OCI-M1 (cell line): ENCODE results near the gene DNAJC9.

Experiments used
- DNase-seq: peaks from one replicate; lab custom pipeline; 2025; lab: John Stamatoyannopoulos, UW

The DNAJC9 gene

DNA sequence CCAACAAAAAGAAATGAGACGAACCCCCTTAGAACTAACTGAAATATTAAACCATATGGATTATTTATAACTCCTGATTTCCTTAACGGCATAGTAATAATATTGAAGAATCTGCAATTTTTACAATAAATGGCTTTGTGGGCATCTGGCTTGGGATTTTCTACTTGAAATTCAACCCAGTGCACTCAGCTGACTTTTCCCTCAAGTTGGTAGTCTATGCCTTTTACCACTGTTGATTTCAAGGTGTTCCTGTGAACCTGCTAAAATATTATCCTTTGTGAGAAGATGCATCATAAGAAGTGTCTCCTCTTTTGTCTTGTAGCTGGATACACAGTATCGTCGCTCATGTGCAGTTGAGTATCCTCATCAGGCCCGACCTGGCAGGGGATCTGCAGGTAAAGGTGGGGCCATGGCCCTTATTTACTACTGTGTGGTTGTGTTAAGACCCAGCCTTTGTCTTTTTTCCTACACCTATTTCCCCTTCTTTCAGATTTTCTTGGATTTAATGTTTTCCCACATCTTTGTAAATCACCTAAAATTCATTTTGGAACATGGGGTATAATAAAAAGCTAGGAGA, 8.0 kb downstream of the DNAJC9 start:
- no peak for DNase-seq

DNA sequence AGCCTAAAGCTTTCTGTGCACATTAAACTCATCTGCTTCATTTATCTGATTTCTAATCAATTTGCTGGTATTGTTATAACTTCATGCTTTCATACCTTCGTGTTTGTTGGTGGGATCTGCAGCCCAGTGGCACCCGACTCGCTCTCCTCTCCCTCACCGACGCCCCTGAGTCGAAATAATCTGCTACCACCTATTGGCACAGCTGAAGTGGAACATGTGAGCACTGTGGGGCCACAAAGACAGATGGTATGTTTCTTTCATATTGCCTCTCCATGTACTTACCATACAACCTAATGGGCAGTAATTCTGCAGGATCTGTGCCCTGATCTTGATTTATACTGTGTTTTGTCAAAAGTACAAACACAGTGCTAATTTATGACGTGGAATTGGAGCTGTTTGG, 12.4 kb downstream of the DNAJC9 start:
- DNase-seq, result no peak

DNA sequence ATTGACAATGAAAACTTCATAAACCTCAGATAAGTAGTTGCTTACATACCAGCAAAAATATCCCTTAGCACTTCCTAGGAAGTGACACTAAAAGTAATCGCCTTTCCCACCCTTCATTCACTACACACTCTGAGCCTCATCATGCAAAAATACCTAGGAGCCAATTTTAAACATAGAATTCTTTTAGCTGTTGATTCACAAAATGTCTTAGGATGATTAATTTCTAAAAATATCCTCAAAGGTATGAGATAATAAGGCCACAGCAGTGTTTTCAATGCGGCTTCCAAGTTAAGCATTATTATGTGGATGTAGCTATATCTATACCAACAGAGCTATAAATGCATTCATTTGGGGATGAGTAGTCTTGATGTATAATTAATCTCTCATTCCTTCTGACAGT, 13.2 kb downstream of the DNAJC9 start:
- DNase-seq, result no peak

DNA sequence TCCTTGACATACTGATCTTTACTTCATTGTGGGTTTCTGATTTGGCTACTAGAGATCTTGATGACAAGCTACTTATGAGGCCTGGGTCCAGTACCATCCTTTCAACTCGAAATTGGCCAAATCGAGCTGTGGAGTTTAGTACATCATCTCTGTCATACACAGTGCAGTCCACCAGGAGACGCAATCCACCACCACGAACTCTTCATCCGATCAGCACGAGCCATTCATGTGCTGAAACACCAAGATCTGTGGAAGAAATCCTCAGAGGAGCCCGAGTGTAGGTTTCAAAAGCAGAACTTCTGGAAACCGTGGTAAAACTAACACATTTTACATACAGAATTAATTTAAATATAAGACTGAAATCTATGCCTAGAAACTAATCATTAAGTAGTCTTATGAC, 14.2 kb downstream of the DNAJC9 start:
- DNase-seq, result no peak

DNA sequence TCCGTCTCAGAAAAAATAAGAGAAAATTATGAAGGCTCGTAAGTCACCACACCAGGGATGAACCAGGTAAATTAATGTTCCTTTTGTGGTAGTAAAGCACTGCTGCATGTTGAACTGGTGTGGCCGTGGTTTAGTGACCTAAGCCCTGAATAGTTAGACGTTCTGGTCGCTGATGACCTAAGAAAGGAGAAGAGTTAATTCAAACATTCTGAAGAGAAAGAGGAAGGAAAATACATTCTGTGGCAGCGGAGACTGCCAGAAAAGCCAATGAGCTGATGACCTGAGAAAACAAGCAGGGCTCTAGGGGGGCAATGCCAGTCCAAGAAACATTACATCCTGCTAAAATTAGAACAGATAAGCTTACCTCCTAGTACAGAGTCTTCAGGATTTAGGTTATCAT, 17.5 kb downstream of the DNAJC9 start:
- DNase-seq, result no peak

DNA sequence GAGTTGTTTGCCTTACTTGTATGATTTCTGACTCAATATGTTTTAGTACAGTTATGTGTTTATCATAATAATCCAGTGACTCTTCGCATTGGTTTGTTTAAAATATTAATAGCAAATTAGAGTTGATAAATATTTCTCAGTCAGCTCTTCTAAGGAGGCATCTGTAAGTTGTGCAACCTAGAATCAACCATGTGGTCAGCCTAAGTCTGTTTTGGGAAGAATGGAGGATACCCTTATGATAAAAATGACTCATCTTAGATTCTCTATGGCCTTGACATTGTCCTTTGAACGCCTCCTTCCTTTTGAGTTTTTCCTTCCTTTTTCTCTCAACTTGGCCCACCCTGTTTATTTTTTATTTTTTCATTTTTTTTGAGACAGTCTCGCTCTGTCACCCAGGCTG, 18.8 kb downstream of the DNAJC9 start:
- DNase-seq, result peak; percentile 30

DNA sequence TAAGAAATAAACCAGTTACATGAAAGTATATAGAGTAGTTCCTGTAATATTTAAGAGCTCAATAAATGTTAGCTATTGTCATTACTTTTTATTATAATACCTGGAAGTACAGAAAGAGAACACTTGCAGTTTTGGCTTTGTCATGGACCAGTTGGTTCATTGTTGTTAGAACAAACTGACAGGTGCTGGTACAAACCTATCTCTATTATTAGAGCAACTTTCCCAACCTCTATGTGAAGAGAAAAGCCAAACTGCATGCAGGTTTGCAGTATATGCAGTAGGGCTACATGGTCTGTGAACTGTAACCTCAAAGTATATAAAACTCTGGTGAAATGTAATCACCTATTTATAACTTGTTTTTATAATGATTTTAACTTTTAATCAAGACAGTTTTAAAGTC, 20.4 kb downstream of the DNAJC9 start:
- no peak for DNase-seq

DNA sequence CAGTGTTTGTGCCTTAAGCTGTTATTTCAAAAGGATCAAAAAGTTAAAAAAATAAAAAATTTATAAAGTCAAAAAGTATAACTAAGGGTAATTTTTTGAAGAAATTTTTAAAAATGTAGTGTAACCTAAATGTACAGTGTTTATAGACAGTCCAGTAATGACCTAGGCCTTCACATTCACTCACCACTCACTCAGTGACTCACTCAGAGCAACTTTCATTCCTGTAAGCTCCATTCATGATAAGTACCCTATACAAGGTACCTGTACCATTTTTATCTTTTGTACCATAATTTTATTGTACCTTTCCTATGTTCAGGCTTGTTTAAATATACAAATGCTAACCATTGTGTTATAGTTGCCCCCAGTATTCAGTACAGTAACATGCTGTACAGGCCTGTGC, 21.5 kb downstream of the DNAJC9 start:
- DNase-seq, result no peak

DNA sequence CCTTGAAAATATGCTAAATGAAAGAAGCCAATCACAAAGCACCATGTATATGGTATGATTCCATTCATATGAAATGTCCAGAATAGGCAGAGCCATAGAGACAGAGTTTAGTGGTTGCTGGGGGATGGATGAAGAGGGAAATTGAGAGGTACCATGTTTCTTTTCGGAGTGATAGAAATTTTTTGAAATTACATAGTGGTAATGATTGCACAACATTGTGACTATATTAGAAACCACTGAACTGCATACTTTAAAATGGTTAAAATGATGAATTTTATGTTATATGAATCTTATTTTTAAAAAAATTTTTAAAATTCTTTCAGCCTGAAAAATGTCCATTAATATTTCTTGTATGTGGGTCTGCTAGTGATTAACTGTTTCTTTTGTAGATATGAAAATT, 26.1 kb downstream of the DNAJC9 start:
- DNase-seq, result no peak

DNA sequence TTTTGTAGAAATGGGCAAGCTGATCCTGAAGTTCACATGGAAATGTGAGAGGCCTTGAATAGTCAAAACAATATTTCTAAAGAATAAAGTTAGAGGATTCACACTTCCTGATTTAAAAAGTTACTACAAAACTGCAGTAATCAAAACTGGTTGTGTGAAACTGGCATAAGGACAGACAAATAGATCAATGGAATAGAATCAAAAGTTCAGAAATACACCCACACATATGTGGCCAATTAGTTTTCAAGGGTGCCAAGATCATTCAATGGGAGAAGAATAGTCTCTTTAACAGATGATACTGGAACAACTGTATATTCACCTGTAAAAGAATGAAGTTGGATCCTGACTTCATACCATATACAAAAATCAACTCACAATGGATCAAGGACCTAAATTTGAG, 27.7 kb downstream of the DNAJC9 start:
- no peak for DNase-seq

DNA sequence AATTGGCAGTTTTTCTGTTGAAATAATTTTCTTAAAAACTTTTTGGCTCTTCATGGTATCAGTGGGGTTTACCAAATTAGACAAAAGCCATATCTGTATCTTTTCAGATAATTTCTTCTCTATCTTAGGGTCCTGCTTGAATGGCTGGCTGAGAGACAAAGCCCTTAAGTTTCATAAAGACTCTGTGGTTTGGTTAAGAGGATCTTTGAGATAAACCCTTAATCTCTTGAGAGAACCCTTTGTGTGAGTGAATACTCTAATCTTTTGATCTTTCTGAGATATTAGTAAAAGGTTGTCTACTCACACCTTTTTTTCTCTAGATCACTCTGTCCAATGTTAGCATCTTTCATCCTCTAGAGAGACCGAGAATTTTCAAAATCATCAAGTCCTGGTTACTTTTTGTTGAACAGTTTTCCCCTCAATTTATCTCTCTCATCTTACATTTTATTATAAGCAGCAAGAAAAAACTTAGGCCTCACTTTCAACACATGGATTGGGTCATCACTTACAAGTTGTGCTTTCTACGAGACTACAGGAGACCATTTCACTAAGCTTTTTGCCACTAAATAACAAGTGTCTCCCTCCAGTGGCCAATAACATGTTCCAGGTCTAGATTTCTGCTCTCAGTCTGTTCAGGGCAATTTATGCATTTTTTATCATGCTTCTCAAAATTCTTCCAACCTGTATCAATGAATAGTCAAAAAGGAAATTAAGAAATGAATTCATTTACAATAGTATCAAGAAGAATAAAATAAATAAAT, 28.4 kb downstream of the DNAJC9 start:
- peak; percentile 61 for DNase-seq

DNA sequence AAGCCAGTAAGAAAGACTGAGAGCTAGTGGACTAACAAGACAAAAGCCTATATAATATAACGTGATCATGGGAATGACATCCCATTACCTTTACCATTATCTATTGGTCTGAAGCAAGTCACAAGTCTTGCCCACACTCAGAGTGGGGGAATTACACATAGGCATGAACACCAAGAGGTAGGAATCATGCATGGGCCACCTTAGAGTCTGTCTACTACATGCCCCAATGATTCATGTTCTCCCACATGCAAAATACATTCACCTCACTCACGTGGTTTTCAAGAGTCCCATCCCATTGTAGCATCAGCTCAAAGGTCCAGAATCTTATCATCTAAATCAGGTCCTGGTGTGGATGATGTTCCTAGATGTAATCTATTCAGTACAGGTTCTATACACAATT, 29.4 kb downstream of the DNAJC9 start:
- DNase-seq, result no peak

DNA sequence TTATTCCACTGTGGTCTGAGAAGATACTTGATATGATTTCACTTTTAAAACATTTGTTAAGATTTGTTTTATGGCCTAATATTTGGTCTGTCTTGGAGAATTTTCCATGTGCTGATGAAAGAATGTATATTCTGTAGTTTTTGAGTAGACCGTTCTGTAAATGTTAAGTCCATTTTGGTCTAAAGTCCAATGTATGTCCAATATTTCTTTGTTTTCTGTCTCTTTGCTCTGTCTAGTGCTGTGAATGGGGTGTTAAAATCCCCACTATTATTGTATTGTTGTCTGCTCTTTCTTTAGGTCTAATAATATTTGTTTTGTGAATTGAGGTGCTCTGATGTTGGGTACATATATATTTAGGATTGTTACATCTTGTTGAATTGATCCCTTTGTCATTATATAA, 31.3 kb downstream of the DNAJC9 start:
- DNase-seq, result no peak

DNA sequence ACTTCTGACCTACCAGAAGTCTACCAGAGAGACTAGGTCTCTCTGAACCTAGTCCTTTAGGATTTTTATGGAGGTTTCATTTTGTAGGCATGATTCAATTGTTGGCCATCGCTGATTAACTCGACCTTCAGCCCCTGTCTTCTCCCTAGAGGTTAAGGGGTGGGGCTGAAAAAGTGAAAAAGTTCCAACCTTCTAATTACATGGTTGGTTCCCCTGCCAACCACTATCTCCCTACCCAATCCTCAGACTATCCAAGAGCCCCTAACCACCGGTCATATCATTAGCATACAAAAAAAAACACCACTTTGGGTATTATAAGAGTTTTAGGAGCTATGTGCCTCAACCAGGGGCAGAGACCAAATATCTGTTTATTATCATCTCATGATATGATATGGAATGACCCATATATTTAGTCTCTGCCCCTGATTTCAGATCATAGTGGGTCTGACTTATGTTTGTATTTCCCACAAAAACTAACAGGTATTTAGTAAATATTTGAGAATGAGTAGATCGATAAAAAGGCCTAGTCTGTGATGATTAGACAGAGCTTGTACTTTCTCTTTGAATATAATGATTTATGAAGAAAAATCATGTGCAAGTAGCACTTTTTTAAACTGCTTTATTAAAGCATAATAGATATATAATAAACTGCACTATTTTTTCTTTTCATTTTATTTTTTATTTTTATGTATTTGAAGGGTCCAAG, 35.8 kb downstream of the DNAJC9 start:
- DNase-seq, result peak; percentile 71

DNA sequence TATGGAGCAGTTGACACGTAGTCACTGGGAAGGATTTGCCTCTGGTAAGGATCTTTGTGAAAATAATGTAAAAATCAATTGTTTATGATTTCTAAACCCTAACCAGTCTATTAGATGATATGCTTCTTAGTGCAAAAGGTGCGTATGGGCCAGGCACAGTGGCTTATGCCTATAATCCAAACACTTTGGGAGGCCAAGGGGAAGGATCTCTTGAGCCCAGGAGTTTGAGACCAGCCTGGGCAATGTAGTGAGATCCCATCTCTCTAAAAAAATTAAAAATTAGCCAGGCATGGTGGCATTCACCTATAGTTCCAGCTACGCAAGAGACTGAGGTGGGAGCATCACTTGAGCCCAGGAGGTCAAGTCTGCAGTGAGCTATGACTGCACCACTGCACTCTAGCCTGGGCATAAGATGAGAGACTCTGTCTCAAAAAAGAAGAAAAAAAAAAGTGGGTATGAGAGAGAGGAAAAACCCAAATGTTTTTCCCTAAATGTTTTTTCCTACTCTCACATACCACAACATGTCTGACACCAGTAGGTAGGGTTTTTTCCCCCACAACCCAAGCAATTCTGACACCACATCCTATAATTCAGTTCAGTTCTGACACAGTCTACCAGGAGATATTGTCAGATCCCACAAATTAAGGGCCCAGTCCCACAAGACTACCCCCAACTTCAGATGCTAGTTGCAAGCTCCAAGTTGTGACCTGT, 36.5 kb downstream of the DNAJC9 start:
- no peak for DNase-seq

DNA sequence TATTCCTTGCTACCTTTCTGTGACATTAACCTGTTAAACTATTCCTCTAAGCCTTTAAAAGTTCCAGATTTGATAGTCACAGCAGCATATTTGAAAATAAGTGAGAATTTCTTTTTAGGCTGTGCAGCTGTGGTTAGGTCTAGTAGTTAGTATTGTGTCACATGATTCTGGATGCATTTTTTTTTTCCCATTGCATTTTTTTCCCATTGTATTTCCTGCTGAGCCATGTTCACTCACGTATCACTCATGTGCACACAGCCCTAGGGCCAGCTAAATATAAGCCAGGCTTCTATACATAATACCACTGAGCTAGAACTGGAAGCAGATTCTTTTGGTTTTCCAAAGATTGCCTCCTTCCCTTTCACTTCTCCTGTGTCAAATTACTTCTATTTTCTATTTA, 37.4 kb downstream of the DNAJC9 start:
- no peak for DNase-seq

DNA sequence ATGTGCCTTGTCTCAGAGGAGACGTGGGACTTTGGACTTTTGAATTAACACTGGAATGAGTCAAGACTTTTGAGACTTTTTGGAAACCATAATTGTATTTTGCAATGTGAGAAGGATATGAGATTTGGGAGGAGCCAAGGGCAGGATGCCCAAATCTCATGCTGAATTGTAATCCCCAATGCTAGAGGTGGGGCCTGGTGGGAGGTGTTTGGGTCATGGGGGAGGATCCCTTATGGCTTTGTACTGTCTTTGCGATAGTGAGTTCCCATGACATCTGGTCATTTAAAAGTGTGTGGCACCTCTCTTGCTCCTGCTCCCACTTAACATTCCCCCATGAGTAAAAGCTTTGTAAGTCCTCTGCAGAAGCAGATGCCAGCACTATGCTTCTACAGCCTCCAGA, 39.2 kb downstream of the DNAJC9 start:
- DNase-seq, result no peak

DNA sequence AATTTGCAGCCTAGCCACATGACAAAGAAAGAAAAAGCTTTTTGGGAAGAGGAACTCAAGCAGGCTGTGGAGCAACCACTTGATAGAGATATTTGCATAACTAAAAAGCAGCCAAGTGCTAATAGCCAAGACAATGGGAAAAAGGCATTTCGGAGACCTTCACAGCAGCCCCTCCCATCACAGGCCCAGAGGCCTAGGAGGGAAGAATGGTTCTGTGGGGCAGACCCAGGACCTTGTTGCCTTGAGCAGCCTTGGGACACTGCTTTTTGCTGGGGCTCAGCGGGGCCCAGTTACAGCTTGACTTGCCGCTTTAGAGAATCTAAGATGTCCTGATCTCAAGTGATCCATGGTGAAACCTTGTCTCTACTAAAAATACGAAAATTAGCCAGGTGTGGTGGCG, 40.7 kb downstream of the DNAJC9 start:
- no peak for DNase-seq

DNA sequence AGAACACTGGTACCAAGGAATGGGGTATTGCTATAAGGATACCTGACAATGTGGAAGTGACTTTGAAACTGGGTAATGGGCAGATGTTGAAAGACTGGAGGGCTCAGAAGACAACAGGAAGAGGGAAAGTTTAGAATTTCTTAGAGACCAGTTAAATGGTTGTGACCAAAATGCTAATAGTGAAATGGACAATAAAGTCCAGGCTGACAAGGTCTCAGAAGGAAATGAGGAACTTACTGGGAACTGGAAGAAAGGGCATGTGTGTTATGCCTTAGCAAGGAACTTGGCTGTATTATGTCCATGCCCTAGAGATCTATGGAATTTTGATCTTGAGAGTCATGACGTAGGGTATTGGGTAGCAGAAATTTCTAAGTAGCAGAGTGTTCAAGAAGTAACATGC, 41.2 kb downstream of the DNAJC9 start:
- no peak for DNase-seq

DNA sequence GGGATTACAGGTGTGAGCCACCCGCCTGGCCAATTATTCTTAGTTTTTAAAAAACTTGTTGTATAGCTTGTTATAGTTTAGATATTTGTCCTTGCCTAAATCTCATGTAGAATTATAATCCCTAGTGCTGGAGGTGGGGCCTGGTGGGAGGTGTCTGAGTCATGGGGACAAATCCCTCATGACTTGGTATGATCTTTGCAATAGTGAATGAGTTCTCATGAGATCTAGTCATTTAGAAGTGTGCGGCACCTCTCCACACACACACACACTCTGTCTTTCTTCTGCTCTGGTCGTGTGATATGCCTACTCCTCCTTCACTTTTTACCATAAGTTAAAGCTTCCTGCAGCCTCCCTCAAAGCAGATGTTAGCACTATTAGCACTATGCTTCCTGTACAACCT, 42.0 kb downstream of the DNAJC9 start:
- DNase-seq, result no peak
